Posterior vena cava (tissue), 2 donors: Measurements from ENCODE around the gene WDR27. TPM values are rescaled to one million over a fixed set of nuclear protein-coding genes. Genes with fewer than 3 reads are reported as not detected.
"Not testable (repeated sequence)": the region's sequence is repeated elsewhere in the genome, so short reads cannot be mapped to it uniquely, and the experiment has no call there.

ENCODE experiments used
- DNase-seq: peaks from one replicate; pipeline ENCODE4 v3.0.0-alpha.2; 2020; ENCODE audit warnings: low spot score
- intact Hi-C, 2 donors: fragments of 100-400 bp; cut with DNase I; formaldehyde crosslinking; loops; one replicate each; pipeline versions ENCODE4 v1.14.1 to v1.14.2; 2022 to 2023
- total RNA-seq, 2 donors: library from RNA; stranded (reverse); fragmentation: NEBNext Ultra II Directional; extraction: Animal tissue kit (Norgen Biotek cat#: 25700); gene quantifications; one replicate each; pipeline ENCODE4 v1.2.1, GENCODE V29; 2021
- donor health status: DM: yes; HTN: yes; CAD: no.
- donor health status: DM: yes; HTN: yes; CAD: no.

Gene WDR27
- total RNA-seq, 2 donors from 2014 or later = 17.1 to 20.9 TPM

- intact Hi-C loops = no loop called here
- no peak for DNase-seq
Observed at GRCh38 chr6:169445227-169445626, 256.6 kb downstream of the WDR27 start.

GRCh38 chr6:169441292-169441691 is 260.5 kb downstream of the WDR27 start:
- intact Hi-C loops = no loop called here
- DNase-seq = no peak

- intact Hi-C loops = no loop called here
Observed at GRCh38 chr6:169439710-169440109, 262.1 kb downstream of the WDR27 start.

GRCh38 chr6:169434554-169434953 is 267.3 kb downstream of the WDR27 start:
- intact Hi-C loops, DNase-seq: not testable (repeated sequence)

More at GRCh38 chr6:169439710-169440109, 262.1 kb downstream of the WDR27 start:
- no peak for DNase-seq

GRCh38 chr6:169429001-169429400 is 272.8 kb downstream of the WDR27 start:
- intact Hi-C loops = no loop called here
- DNase-seq = no peak

- no peak for DNase-seq
- intact Hi-C loops = no loop called here
Observed at GRCh38 chr6:169428532-169428931, 273.3 kb downstream of the WDR27 start.

GRCh38 chr6:169427856-169428255 is 274.0 kb downstream of the WDR27 start:
- intact Hi-C loops = no loop called here
- DNase-seq = no peak

- intact Hi-C loops = no loop called here
- no peak for DNase-seq
Observed at GRCh38 chr6:169426611-169427010, 275.2 kb downstream of the WDR27 start.

- DNase-seq = no peak
- intact Hi-C loops = no loop called here
Observed at GRCh38 chr6:169425628-169426370, 276.0 kb downstream of the WDR27 start.

GRCh38 chr6:169424821-169425240 is 277.0 kb downstream of the WDR27 start:
- intact Hi-C loops = no loop called here

GRCh38 chr6:169424149-169424804 is 277.6 kb downstream of the WDR27 start:
- DNase-seq = no peak
- intact Hi-C loops = no loop called here

More at GRCh38 chr6:169424821-169425240, 277.0 kb downstream of the WDR27 start:
- no peak for DNase-seq

GRCh38 chr6:169421586-169422264 is 280.1 kb downstream of the WDR27 start:
- intact Hi-C loops = no loop called here

GRCh38 chr6:169420912-169421543 is 280.8 kb downstream of the WDR27 start:
- intact Hi-C loops = no loop called here
- DNase-seq = peak; percentile 61

More at GRCh38 chr6:169421586-169422264, 280.1 kb downstream of the WDR27 start:
- DNase-seq = peak; percentile 61

- intact Hi-C loops = no loop called here
- DNase-seq = no peak
Observed at GRCh38 chr6:169417101-169417500, 284.7 kb downstream of the WDR27 start.

GRCh38 chr6:169416249-169416648 is 285.6 kb downstream of the WDR27 start:
- DNase-seq = no peak
- intact Hi-C loops = no loop called here

- no peak for DNase-seq
- intact Hi-C loops = no loop called here
Observed at GRCh38 chr6:169415179-169415578, 286.6 kb downstream of the WDR27 start.

GRCh38 chr6:169411722-169412121 is 290.1 kb downstream of the WDR27 start:
- no peak for DNase-seq
- intact Hi-C loops = no loop called here

- intact Hi-C loops = no loop called here
- no peak for DNase-seq
Observed at GRCh38 chr6:169411296-169411695, 290.5 kb downstream of the WDR27 start.

- DNase-seq = no peak
- intact Hi-C loops = no loop called here
Observed at GRCh38 chr6:169409742-169410312, 292.0 kb downstream of the WDR27 start.
